Subcutaneous adipose tissue (tissue), 4 donors: ENCODE results near the gene DEDD. TPM values are rescaled to one million over a fixed set of nuclear protein-coding genes. Genes with fewer than 3 reads are reported as not detected.

Experiments used
- CTCF ChIP-seq: fragments of 450-650 bp; IDR thresholded peaks from one replicate; pipeline ENCODE4 v1.5.1; 2016; ENCODE audit warnings: low read depth, mild to moderate bottlenecking, control low read depth, antibody characterized with exemption, moderate library complexity
- total RNA-seq, 4 donors: library from RNA; depleted of rRNA; stranded (reverse); fragments of >200 nt; gene quantifications; one replicate each; pipeline ENCODE4 v1.1.0, GENCODE V29; 2016

The DEDD gene
- total RNA-seq, 4 donors from 2014 or later, result 25.2 to 36.8 (median 36.4) TPM

- no peak for TF ChIP-seq CTCF
These were observed 43.4 kb upstream of the DEDD start for GRCh38 chr1:161175771-161176453.

GRCh38 chr1:161174911-161175310 lies 42.4 kb upstream of the DEDD start:
- TF ChIP-seq CTCF, result no peak

GRCh38 chr1:161173711-161174110 lies 41.2 kb upstream of the DEDD start:
- no peak for TF ChIP-seq CTCF

- no peak for TF ChIP-seq CTCF
These were observed 40.4 kb upstream of the DEDD start for GRCh38 chr1:161172776-161173376.

- no peak for TF ChIP-seq CTCF
These were observed 39.9 kb upstream of the DEDD start for GRCh38 chr1:161172349-161172748.

GRCh38 chr1:161171696-161172095 lies 39.2 kb upstream of the DEDD start:
- TF ChIP-seq CTCF, result no peak

- no peak for TF ChIP-seq CTCF
These were observed 38.7 kb upstream of the DEDD start for GRCh38 chr1:161171191-161171590.
